NT2/D1 (cell line): ENCODE results near the gene GRIA4.

Experiments used
- YY1 ChIP-seq: IDR thresholded peaks from 2 replicates; pipeline ENCODE4 v1.6.1; 2011; ENCODE audit not compliant: insufficient read length, insufficient read depth
- ZNF274 ChIP-seq: IDR thresholded peaks from 2 replicates; pipeline ENCODE4 v1.6.1; 2011; ENCODE audit warnings: mild to moderate bottlenecking, low read depth, low read length

DNA sequence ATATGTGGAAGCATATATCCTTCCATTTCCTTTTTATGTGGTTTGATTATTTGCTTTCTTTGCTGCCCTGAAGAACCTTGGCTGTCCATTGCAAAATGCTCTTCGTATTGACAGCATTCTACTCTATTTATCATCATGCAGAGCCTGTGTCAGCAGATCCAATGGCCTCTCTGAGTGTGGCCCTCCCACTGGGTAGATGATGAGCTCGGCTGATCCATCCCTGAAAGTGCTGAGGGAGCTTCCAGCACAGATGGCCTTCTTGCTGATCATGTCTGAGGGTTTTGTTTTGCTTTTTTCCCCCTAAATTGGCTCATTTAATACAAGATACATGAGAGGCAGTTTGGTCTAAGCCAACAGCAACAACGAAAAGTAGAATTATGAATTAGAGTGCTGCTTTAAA lies 181.0 kb downstream of the GRIA4 start:
- TF ChIP-seq YY1 = no peak
- TF ChIP-seq ZNF274 = no peak
